ENCODE measurements around the gene PDF. TPM values are rescaled to one million over a fixed set of nuclear protein-coding genes. Genes with fewer than 3 reads are reported as not detected.

PDF gene
- total and polyA plus RNA-seq, 2 of the 13 experiments (the other 11 are each of a cell fraction or from before 2014, with no cell fraction given): 12.4 to 48.8 TPM

- TF ChIP-seq ATF4 (CRISPR knock-in tag; IDR thresholded peaks at IDR 0.05) (peak in 1 of 2 experiments; percentile 69; a peak in 1 of 4 replicates), ZNF746 (CRISPR knock-in tag; IDR thresholded peaks at IDR 0.05) (no peak), HDAC6 (IDR thresholded peaks at IDR 0.05; ENCODE audit: low read depth, low read length) (no peak), SRY (CRISPR knock-in tag; IDR thresholded peaks at IDR 0.05) (peak; percentile 58; the same call in 1 of the 2 replicates), ZNF549 (CRISPR knock-in tag; IDR thresholded peaks at IDR 0.05) (peak; percentile 41; the same call in 1 of the 2 replicates), ZBTB38 (CRISPR knock-in tag; IDR thresholded peaks at IDR 0.05) (peak; percentile 69), TMF1 (CRISPR knock-in tag; IDR thresholded peaks at IDR 0.05; ENCODE audit: low read depth) (no peak), CHD4 (IDR thresholded peaks at IDR 0.05; ENCODE audit: borderline replicate concordance, low read length) (no peak), THAP8 (CRISPR knock-in tag; IDR thresholded peaks at IDR 0.05; ENCODE audit: borderline replicate concordance) (no peak), BCLAF1 (IDR thresholded peaks at IDR 0.05) (no peak), JUN (CRISPR knock-in tag; IDR thresholded peaks at IDR 0.05) (0 out of 2 replicates have a peak, but pooled peaks have one; percentile 49), TCF12 (IDR thresholded peaks at IDR 0.05) (no peak), TCF12 (CRISPR knock-in tag; IDR thresholded peaks at IDR 0.05) (no peak), ZSCAN30 (CRISPR knock-in tag; IDR thresholded peaks at IDR 0.05) (no peak), IRF2 (CRISPR knock-in tag; IDR thresholded peaks at IDR 0.05) (peak; percentile 81), TEAD2 (CRISPR knock-in tag; IDR thresholded peaks at IDR 0.05) (no peak), ATRX (CRISPR knock-in tag; IDR thresholded peaks at IDR 0.05; ENCODE audit: borderline replicate concordance) (no peak), FOSL2 (CRISPR knock-in tag; IDR thresholded peaks at IDR 0.05) (peak; percentile 62), ZNF260 (CRISPR knock-in tag; IDR thresholded peaks at IDR 0.05; ENCODE audit: borderline replicate concordance, low read depth) (no peak), CBX1 (IDR thresholded peaks at IDR 0.05; ENCODE audit: low read depth) (no peak), SPEN (CRISPR knock-in tag; IDR thresholded peaks at IDR 0.05; ENCODE audit: low read depth) (peak; percentile 92; the same call in 1 of the 2 replicates), ZFP90 (CRISPR knock-in tag; IDR thresholded peaks at IDR 0.05; ENCODE audit: borderline replicate concordance) (no peak), RFX1 (IDR thresholded peaks at IDR 0.05) (no peak), ZNF703 (CRISPR knock-in tag; IDR thresholded peaks at IDR 0.05; ENCODE audit: borderline replicate concordance) (no peak), ZKSCAN8 (CRISPR knock-in tag; IDR thresholded peaks at IDR 0.05; ENCODE audit: borderline replicate concordance) (no peak), TEAD3 (CRISPR knock-in tag; optimal IDR thresholded peaks at IDR 0.05; ENCODE audit: borderline replicate concordance) (peak; percentile 52), BHLHE40 (IDR thresholded peaks at IDR 0.05; ENCODE audit: low read length) (peak; percentile 64), MLLT10 (CRISPR knock-in tag; IDR thresholded peaks at IDR 0.05) (no peak), SATB2 (CRISPR knock-in tag; IDR thresholded peaks at IDR 0.05) (no peak), KDM6A (CRISPR knock-in tag; IDR thresholded peaks at IDR 0.05; ENCODE audit: low read depth) (peak; percentile 77)
These were observed 4.1 kb downstream of the PDF start (continued) for GRCh38 chr16:69326172-69326873.
